Right cardiac atrium (tissue), 5 donors: Measurements from ENCODE around the gene GAS7. TPM values are rescaled to one million over a fixed set of nuclear protein-coding genes. Genes with fewer than 3 reads are reported as not detected.

Source experiments
- ATAC-seq, 2 donors: fragments of 200-7000 bp; cut with Tn5 transposase; one replicate each; pipeline versions ENCODE4 v1.8.0 to v1.9.1; 2020; ENCODE audit warnings: moderate library complexity in 2 of 2, mild to moderate bottlenecking in 1 of 2
- DNase-seq, 3 donors: peaks; one replicate each; pipeline ENCODE4 v3.0.0-alpha.2; 2020
- H3K27ac ChIP-seq: one replicate; pipeline ENCODE4 v1.5.1; 2013; ENCODE audit warnings: mild to moderate bottlenecking, low read length, control low read depth, moderate library complexity
- H3K27me3 ChIP-seq: one replicate; pipeline ENCODE4 v1.6.1; 2013; ENCODE audit not compliant: control insufficient read depth, insufficient read depth
- H3K4me1 ChIP-seq: one replicate; pipeline ENCODE4 v1.6.1; 2013; ENCODE audit warnings: low read length; ENCODE audit not compliant: control insufficient read depth, insufficient read depth
- H3K4me3 ChIP-seq: one replicate; pipeline ENCODE4 v1.5.1; 2013; ENCODE audit warnings: low read length, control low read depth
- H3K9me3 ChIP-seq: one replicate; pipeline ENCODE4 v1.6.1; 2013; ENCODE audit warnings: low read length; ENCODE audit not compliant: control insufficient read depth
- WGBS: extraction: QIAGEN DNeasy Blood & Tissue Kit; methylation state at CpG from one replicate; pipeline ENCODE4 v1.1.7; 2013; 5-methylcytosine and 5-hydroxymethylcytosine counted together
- intact Hi-C, 4 donors: fragments of 100-400 bp; cut with DNase I; formaldehyde crosslinking; loops; one replicate each; pipeline versions ENCODE4 v1.11.0 to v1.14.0; 2022 to 2023
- polyA plus RNA-seq: library from polyadenylated mRNA; stranded (reverse); fragments of 200-250 nt; gene quantifications from one replicate; pipeline ENCODE4 v1.2.3, GENCODE V29; 2013
- total RNA-seq, 4 donors: library from RNA; stranded (reverse); fragmentation: NEBNext Ultra II Directional; extraction: Animal tissue kit (Norgen Biotek cat#: 25700); gene quantifications; one replicate each; pipeline ENCODE4 v1.2.1, GENCODE V29; 2021
- donor health status: healthy with polysubstance abuse.
- donor health status: DM: no; HTN: yes; CAD: no.
- donor health status: DM: no; HTN: no; CAD: no.
- donor health status: DM: no; HTN: yes; CAD: no; lungs with severe emphysema.
- donor health status: DM: yes; HTN: yes; CAD: no.

GAS7 gene
- total and polyA plus RNA-seq, 5 donors: 40.3 to 200 (median 113) TPM

DNA sequence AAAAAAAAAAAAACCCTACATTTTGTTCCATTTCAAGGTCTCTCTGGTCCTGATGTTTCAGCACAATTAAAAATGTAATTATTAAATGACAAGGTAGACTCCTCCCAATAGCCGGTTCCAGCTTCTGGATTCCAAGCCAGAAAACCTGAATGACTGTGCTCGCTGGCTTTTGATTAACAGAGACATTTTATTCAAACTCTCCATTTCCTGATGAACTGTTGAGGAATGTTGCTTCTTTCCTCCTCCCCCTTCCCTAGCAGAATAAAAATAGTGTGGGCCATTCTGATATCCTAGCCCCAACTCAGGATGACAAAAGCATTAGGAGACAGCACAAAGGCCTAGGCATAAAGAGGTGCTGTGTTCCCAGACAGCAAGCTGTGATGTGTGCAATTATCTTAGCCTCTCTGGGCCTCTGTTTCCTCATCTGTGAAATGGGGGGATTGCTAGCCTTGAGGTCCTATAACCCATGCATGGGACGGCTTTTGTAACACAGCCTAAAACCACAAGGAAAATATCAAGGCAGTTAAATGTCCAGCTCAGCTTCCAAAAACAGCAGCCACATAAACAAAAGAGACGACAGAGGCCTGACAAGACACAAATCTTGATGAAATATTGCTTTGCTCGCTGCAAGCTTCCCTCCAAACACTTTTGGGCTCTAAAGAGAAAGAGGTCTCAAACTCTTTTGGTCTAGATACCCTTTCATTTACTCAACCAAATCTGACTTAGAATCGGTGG, 166.1 kb downstream of the GAS7 start:
- Histone ChIP-seq H3K27me3 (no peaks in the 10 kb centered on the region), H3K27ac (peak overlapping the region; percentile 52), H3K4me3 (peak overlapping the region; percentile 43), H3K4me1 (peaks cover 7% of the 10 kb centered on the region), H3K9me3 (no peaks in the 10 kb centered on the region)
- intact Hi-C loops: loop anchor here in 2 of 4 donors (10.0 kb wide), 1 partner anchor 93 kb away; no protein-coding TSS in a partner anchor
- no peak for DNase-seq
- 45% methylated on average over 6 of the region's 6 CpGs for WGBS
- ATAC-seq: peak in 1 of 2 donors; percentile 17

- H3K4me1 ChIP-seq: peaks cover 7% of the 10 kb centered on the region
- H3K27me3 ChIP-seq: no peaks in the 10 kb centered on the region
- no peak overlapping the region for H3K4me3 ChIP-seq
- no peak overlapping the region for H3K27ac ChIP-seq
- intact Hi-C loops: loop anchor here in 2 of 4 donors (10.0 kb wide), 1 partner anchor 93 kb away; no protein-coding TSS in a partner anchor
- no peaks in the 10 kb centered on the region for H3K9me3 ChIP-seq
- 79% methylated on average over 11 of the region's 11 CpGs for WGBS
- ATAC-seq: no peak
- DNase-seq: no peak
These were observed 166.8 kb downstream of the GAS7 start for GRCh38 chr17:10031606-10032005.

- WGBS: 46% methylated on average over 3 of the region's 3 CpGs
- ATAC-seq (no peak), DNase-seq (no peak)
- no peaks in the 10 kb centered on the region for H3K9me3 ChIP-seq
- intact Hi-C loops: loop anchor here in 2 of 4 donors (10.0 kb wide), 1 partner anchor 94 kb away; no protein-coding TSS in a partner anchor
- H3K27ac ChIP-seq: no peak overlapping the region
- H3K27me3 ChIP-seq: no peaks in the 10 kb centered on the region
- no peak overlapping the region for H3K4me3 ChIP-seq
- peaks cover 7% of the 10 kb centered on the region for H3K4me1 ChIP-seq
These were observed 167.3 kb downstream of the GAS7 start for GRCh38 chr17:10031127-10031526.

GRCh38 chr17:10029129-10029528, 169.3 kb downstream of the GAS7 start:
- H3K9me3 ChIP-seq: no peaks in the 10 kb centered on the region
- DNase-seq: no peak
- H3K27me3 ChIP-seq: no peaks in the 10 kb centered on the region
- ATAC-seq: no peak
- peaks cover 7% of the 10 kb centered on the region for H3K4me1 ChIP-seq
- no peak overlapping the region for H3K27ac ChIP-seq
- intact Hi-C loops: no loop called here
- WGBS: 67% methylated on average over 7 of the region's 7 CpGs
- H3K4me3 ChIP-seq: no peak overlapping the region

DNA sequence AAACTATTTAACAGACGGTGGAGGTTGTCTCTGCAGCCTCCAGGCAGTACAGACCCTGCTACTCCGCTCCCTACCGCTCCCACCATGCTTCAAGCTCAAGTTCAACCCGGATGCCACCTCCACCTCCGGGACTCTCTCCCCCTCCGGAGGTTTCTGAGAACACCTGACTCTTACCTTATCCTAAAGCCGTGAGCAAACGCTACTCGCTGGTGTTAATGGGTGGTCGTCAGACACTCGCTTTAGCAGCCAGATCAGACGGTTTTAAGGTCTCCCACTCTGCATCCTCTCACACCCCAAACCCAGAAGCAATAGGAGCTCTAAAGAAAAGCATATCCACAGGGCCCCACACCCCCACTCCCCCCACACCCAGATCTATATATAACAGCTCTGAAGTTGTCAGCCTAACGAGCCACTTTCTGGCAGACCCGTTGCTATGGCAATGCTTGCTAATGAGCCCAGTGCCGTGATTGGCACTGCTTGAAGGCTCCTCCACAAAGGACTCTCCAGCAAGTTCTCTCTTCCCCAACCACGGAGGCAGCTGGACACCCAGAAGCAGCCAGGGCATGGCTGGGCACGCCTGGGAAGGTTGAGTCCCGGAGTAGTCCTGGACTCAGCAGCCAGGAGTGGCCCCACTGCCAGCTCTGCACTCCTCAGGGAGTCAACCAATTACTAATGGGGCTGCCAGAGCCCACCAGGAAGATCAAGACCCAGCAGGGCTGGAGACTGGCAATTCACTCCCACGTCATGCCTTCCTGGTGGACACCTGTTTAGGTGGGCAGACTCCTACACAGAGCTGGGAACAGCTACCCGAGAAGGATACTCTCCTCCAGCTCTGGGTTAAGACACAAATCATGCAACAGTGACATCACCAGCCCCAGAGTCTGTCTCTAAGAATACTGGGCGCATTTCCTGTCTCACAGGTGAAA, 172.2 kb downstream of the GAS7 start:
- WGBS: 49% methylated on average over 21 of the region's 21 CpGs
- Histone ChIP-seq H3K9me3 (no peaks in the 10 kb centered on the region), H3K27me3 (no peaks in the 10 kb centered on the region), H3K4me1 (peaks cover 9% of the 10 kb centered on the region), H3K4me3 (no peak overlapping the region), H3K27ac (no peak overlapping the region)
- intact Hi-C loops: no loop called here
- ATAC-seq (no peak), DNase-seq (peak in 1 of 3 donors; percentile 49)

DNA sequence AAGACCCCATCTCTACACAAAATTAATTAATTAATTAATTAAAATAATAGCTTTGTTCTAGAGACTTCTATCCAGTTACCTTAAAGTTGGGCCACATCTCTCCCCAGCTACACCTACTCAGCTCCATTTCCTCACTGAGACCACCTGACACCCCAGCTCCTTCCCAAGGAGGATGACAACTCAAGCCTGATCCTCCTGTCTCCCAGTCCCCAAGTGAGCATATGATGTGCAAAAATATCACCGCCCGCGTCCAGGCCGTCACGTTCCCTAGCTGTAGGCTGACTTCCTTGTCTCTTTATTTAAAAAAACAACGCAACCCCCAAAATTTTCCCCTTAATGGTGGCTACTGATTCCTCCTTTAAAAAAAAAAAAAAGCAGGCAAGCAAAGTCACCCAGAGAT, 173.2 kb downstream of the GAS7 start:
- ATAC-seq: no peak
- intact Hi-C loops: no loop called here
- peak in 1 of 3 donors; percentile 14 for DNase-seq
- Histone ChIP-seq H3K27ac (no peak overlapping the region), H3K9me3 (no peaks in the 10 kb centered on the region), H3K4me1 (peaks cover 7% of the 10 kb centered on the region), H3K27me3 (no peaks in the 10 kb centered on the region), H3K4me3 (no peak overlapping the region)
- 91% methylated on average over 6 of the region's 6 CpGs for WGBS

DNA sequence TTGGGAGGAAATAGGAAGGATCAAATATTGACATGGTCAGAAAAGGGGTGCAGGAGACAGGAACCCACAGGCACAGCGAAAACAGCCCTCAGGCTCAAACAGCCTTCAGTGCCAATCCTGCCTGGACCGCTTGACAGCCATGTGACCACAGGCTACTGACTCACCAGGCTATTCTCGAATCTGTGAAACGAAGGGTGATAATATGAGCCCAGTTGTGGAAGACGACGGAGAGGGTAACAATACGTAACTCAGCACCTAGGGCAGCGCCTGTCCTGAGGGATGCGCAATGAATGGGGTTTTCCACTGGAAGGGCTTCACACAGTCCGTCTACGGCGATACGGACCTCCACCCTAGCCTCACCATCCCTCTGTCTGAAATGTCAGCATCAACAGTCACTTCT, 176.0 kb downstream of the GAS7 start:
- peak in 2 of 3 donors; percentile 29 to 43 for DNase-seq
- Histone ChIP-seq H3K27ac (no peak overlapping the region), H3K4me3 (no peak overlapping the region), H3K4me1 (peaks cover 13% of the 10 kb centered on the region), H3K27me3 (no peaks in the 10 kb centered on the region), H3K9me3 (no peaks in the 10 kb centered on the region)
- peak; percentile 36 to 62 for ATAC-seq
- intact Hi-C loops: no loop called here
- WGBS: 70% methylated on average over 13 of the region's 13 CpGs

DNA sequence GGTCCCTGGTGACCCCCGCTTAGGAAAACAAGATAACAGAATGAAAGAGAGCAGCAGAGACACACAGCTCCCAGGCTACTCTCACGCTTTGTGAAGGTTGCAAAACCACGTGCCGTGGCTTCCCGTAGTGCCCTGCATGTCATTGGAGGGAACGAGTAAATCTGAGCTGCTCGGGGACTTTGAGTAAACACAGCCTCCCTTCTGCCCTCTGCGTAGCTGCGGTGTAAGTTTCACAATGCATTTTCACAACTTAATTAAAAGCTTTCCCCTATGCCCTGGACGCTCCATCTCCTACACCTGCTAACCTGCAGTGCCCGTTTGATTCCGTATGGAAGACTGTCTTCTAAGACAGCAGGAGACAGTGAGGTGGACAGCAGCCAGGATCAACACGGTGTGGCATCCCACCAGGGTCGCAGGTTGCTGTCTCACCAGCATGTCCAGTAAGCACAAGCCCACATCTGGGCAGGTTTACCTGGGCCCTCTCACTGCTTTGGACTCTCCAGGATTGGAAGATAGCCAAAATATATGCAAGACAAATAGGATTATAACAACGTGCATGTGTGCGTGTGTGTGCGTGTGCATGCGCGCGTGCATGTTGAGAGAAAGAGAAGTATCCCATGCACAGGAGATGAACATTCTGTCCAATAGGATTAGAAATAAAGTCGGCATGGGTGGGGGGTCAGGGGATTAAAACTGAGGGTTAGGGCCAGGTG, 177.0 kb downstream of the GAS7 start:
- peaks cover 13% of the 10 kb centered on the region for H3K4me1 ChIP-seq
- intact Hi-C loops: no loop called here

DNA sequence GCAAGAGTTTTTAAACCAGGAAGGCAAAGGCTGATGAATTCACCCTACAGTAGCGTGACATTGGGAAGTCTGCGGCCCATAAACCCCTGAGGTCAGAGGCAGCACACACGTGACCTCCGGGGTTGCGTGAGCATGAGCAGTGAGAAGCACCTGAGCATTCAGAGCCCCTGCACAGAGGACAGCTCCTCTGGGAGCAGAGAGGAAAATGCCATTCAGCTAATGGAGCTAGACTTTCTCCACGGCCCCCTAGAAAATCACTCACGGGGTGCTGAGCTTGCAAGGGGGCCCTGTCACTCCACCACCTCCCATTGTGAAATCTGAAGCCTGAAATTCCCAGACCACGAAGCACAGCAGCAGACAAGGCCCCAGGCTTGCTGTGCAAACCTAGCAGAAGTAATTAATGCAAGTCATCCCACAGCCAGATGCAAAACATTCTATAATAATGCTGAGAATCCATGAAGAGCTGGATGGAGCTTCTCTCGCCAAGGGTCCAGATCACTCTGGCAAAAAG, 178.4 kb downstream of the GAS7 start:
- ATAC-seq (no peak), DNase-seq (no peak)
- peaks cover 13% of the 10 kb centered on the region for H3K4me1 ChIP-seq
- H3K27me3 ChIP-seq: no peaks in the 10 kb centered on the region
- 61% methylated on average over 9 of the region's 9 CpGs for WGBS
- H3K27ac ChIP-seq: no peak overlapping the region
- no peaks in the 10 kb centered on the region for H3K9me3 ChIP-seq
- no peak overlapping the region for H3K4me3 ChIP-seq
- intact Hi-C loops: no loop called here

More for the DNA sequence above, 177.0 kb downstream of the GAS7 start:
- ATAC-seq (peak; percentile 47 to 56), DNase-seq (peak; percentile 53 to 72 (median 68))
- H3K9me3 ChIP-seq: no peaks in the 10 kb centered on the region
- H3K27ac ChIP-seq: no peak overlapping the region
- H3K27me3 ChIP-seq: no peaks in the 10 kb centered on the region
- H3K4me3 ChIP-seq: no peak overlapping the region
- 48% methylated on average over 21 of the region's 21 CpGs for WGBS

DNA sequence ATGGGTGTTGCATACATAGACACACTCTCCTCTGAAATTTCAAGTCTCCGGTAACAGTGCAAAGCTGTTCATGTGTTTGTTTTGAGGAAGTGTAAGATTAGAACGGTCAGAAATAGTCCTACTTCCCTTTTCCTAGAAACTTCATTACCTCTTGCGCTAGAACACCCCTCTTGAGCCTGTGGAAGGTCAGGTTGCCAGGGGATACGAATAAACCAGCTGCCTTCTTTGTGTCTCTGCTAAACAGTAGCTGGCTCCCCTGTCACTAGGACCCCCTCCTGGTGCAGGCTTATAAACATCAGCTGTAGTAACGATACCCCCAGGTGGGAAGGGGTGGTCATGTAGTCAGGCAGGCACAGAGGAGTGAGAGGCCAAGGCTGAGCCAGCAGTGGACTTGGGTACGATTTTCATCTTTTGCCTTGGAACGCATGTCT, 179.9 kb downstream of the GAS7 start:
- H3K4me3 ChIP-seq: no peak overlapping the region
- no peak overlapping the region for H3K27ac ChIP-seq
- H3K27me3 ChIP-seq: no peaks in the 10 kb centered on the region

More for the DNA sequence above, 179.9 kb downstream of the GAS7 start:
- intact Hi-C loops: no loop called here
- Histone ChIP-seq H3K9me3 (no peaks in the 10 kb centered on the region), H3K4me1 (peaks cover 15% of the 10 kb centered on the region)
- peak in 1 of 3 donors; percentile 13 for DNase-seq
- peak; percentile 12 to 23 for ATAC-seq
- WGBS: 39% methylated on average over 7 of the region's 7 CpGs
